Ascending aorta (tissue), 2 donors: ENCODE data around the gene SMIM11. TPM values are rescaled to one million over a fixed set of nuclear protein-coding genes. Genes with fewer than 3 reads are reported as not detected.
"Not testable (repeated sequence)": the region's sequence is repeated elsewhere in the genome, so short reads cannot be mapped to it uniquely, and the experiment has no call there.

Source experiments
- DNase-seq, 2 donors: peaks; one replicate each; pipeline ENCODE4 v3.0.0-alpha.2; 2019; ENCODE audit warnings: low spot score in 2 of 2
- H3K27ac ChIP-seq, 2 donors: fragments of 200-600 bp; sonication (generic); one replicate each; pipeline ENCODE4 v1.5.1; 2016 to 2017; ENCODE audit warnings: mild to moderate bottlenecking in 1 of 2
- H3K27me3 ChIP-seq: fragments of 200-600 bp; sonication (generic); one replicate; pipeline ENCODE4 v1.5.1; 2017
- H3K36me3 ChIP-seq, 2 donors: fragments of 200-600 bp; sonication (generic); one replicate each; pipeline ENCODE4 v1.5.1; 2016
- H3K4me1 ChIP-seq, 2 donors: fragments of 200-600 bp; sonication (generic); one replicate each; pipeline ENCODE4 v1.5.1; 2016 to 2017; ENCODE audit warnings: mild to moderate bottlenecking in 1 of 2
- H3K4me3 ChIP-seq, 2 donors: fragments of 200-600 bp; sonication (generic); one replicate each; pipeline ENCODE4 v1.5.1; 2016 to 2017; ENCODE audit warnings: mild to moderate bottlenecking in 1 of 2
- H3K9me3 ChIP-seq, 2 donors: fragments of 200-600 bp; sonication (generic); one replicate each; pipeline ENCODE4 v1.5.1; 2016
- CTCF ChIP-seq, 3 experiments: fragments of 200-600 bp in 2 of 3; fragments of 450-650 bp in 1 of 3; sonication (generic) in 2 of 3; IDR thresholded peaks; one replicate each; pipeline ENCODE4 v1.5.1; 2016 to 2019; ENCODE audit warnings: antibody characterized with exemption in 3 of 3, mild to moderate bottlenecking in 1 of 3, moderate library complexity in 1 of 3
- intact Hi-C: fragments of 100-400 bp; cut with DNase I; formaldehyde crosslinking; loops from one replicate; pipeline ENCODE4 v1.15.1; 2023
- total RNA-seq: library from RNA; depleted of rRNA; stranded (reverse); fragments of >200 nt; gene quantifications from one replicate; pipeline ENCODE4 v1.1.0, GENCODE V29; 2016

The SMIM11 gene
- total RNA-seq: not detected

GRCh38 chr21:34374940-34375618 is at the start of gene SMIM11:
Gene SMIM11, plus strand, starts transcription at chr21:34375507. Its CDS starts 3,998 bp downstream, at chr21:34379505.
- H3K27ac ChIP-seq, intact Hi-C loops, H3K36me3 ChIP-seq, DNase-seq, H3K4me1 ChIP-seq, H3K27me3 ChIP-seq, H3K9me3 ChIP-seq, H3K4me3 ChIP-seq: not testable (repeated sequence)

GRCh38 chr21:34330055-34330454 is 45.3 kb upstream of the SMIM11 start:
- Histone ChIP-seq H3K36me3 (no peaks in the 10 kb centered on the region), H3K27ac (no peak overlapping the region), H3K9me3 (no peaks in the 10 kb centered on the region), H3K4me3 (no peak overlapping the region), H3K4me1 (peaks cover 0 to 9% of the 10 kb centered on the region in 2 donors), H3K27me3 (no peaks in the 10 kb centered on the region)
- intact Hi-C loops: loop anchor here (10.0 kb wide), 1 partner anchor 395 kb away; no protein-coding TSS in a partner anchor
- no peak for DNase-seq
- TF ChIP-seq CTCF (IDR thresholded peaks at IDR 0.05): no peak

GRCh38 chr21:34331726-34332125 is 43.6 kb upstream of the SMIM11 start:
- no peaks in the 10 kb centered on the region for H3K27me3 ChIP-seq
- H3K4me3 ChIP-seq: no peak overlapping the region
- no peak for TF ChIP-seq CTCF (IDR thresholded peaks at IDR 0.05)
- peaks cover 0 to 18% of the 10 kb centered on the region in 2 donors for H3K4me1 ChIP-seq
- intact Hi-C loops: loop anchor here (10.0 kb wide), 1 partner anchor 397 kb away; no protein-coding TSS in a partner anchor
- H3K36me3 ChIP-seq: no peaks in the 10 kb centered on the region
- H3K9me3 ChIP-seq: no peaks in the 10 kb centered on the region
- H3K27ac ChIP-seq: peak overlapping the region in 1 of 2 donors; percentile 39
- no peak for DNase-seq

GRCh38 chr21:34332347-34332746 is 43.0 kb upstream of the SMIM11 start:
- Histone ChIP-seq H3K27me3 (no peaks in the 10 kb centered on the region), H3K9me3 (no peaks in the 10 kb centered on the region), H3K36me3 (no peaks in the 10 kb centered on the region), H3K4me1 (peaks cover 4 to 24% of the 10 kb centered on the region in 2 donors), H3K27ac (peak overlapping the region; percentile 39 to 43), H3K4me3 (no peak overlapping the region)
- no peak for DNase-seq
- intact Hi-C loops: loop anchor here (10.0 kb wide), 1 partner anchor 398 kb away; no protein-coding TSS in a partner anchor
- TF ChIP-seq CTCF (IDR thresholded peaks at IDR 0.05): no peak

- Histone ChIP-seq H3K4me3 (no peak overlapping the region), H3K27ac (peak overlapping the region; percentile 39 to 50), H3K9me3 (no peaks in the 10 kb centered on the region), H3K36me3 (no peaks in the 10 kb centered on the region), H3K27me3 (no peaks in the 10 kb centered on the region), H3K4me1 (peaks cover 11 to 33% of the 10 kb centered on the region in 2 donors)
- TF ChIP-seq CTCF (IDR thresholded peaks at IDR 0.05): no peak
- DNase-seq: no peak
- intact Hi-C loops: loop anchor here (10.0 kb wide), 1 partner anchor 398 kb away; no protein-coding TSS in a partner anchor
These were observed 42.1 kb upstream of the SMIM11 start for GRCh38 chr21:34333121-34333739.

GRCh38 chr21:34335316-34335715 is 40.0 kb upstream of the SMIM11 start:
- Histone ChIP-seq H3K36me3 (no peaks in the 10 kb centered on the region), H3K27me3 (no peaks in the 10 kb centered on the region), H3K27ac (peak overlapping the region; percentile 78 to 80), H3K9me3 (no peaks in the 10 kb centered on the region), H3K4me3 (no peak overlapping the region), H3K4me1 (peaks cover 14 to 52% of the 10 kb centered on the region in 2 donors)
- no peak for TF ChIP-seq CTCF (IDR thresholded peaks at IDR 0.05)
- intact Hi-C loops: loop anchor here (10.0 kb wide), 1 partner anchor 401 kb away; no protein-coding TSS in a partner anchor
- no peak for DNase-seq
